ENCODE data around the gene KAT6B.

Gene KAT6B

DNA sequence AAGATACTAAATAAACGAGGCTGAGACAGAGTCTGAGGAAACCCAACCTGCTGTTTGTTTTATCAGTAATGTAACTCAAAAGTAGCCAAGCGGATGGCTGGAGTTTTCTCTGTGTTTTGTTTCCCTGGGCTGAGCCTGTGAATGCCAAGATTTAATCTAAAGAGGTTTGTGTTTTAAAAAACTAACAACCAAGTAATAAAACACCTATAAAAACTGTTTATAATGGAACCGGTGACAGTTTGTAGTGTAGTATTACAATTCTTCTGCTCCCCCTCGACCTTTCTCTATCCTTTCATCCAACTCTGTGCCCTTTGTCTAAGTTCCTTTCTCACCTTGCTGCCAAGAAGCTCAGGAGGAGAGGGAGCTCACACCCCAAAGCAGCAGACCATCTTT is 2.6 kb upstream of the KAT6B start:
- no peak for DNase-seq

DNA sequence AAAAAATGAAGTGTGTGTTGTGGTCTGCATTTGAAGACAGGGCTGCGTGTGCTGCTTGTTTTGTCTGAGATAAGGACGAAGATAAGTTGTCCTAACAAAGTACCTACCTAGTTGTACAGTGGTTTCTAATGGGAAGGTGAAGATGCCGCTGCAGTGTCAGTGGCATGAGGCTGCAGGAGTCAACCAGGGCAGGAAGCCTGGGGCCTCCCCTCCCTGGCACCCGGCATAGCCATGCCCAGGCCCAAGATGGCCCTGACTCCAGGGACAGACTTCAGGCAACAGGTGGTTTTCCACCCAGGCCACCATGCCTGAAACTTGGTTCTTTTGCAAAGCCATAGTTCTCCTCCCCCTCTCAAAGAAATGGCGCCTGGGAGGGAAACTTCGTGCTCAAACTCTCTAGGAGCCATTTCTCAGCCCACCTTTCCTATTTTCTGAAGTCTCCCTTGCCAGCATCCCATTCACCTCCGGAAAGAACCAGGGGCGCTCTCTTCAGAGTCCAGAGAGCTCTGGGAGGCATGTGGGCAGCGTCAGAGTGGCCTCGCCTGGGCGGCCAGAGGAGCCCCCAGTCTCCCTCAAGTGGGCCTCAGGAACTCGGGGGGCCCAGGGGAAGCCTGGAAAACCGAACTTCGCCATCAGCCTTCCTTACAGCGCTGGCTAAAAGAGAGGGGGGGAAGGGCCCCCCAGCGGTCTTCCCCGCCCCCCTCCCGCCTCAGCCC is 2.1 kb upstream of the KAT6B start:
- peak in 11 of 56 donors; percentile 13 to 54 (median 42) for DNase-seq

- DNase-seq = peak in 44 of 56 donors; percentile 30 to 81 (median 60)
Observed at GRCh38 chr10:74824900-74825370, 1.5 kb upstream of the KAT6B start.

DNA sequence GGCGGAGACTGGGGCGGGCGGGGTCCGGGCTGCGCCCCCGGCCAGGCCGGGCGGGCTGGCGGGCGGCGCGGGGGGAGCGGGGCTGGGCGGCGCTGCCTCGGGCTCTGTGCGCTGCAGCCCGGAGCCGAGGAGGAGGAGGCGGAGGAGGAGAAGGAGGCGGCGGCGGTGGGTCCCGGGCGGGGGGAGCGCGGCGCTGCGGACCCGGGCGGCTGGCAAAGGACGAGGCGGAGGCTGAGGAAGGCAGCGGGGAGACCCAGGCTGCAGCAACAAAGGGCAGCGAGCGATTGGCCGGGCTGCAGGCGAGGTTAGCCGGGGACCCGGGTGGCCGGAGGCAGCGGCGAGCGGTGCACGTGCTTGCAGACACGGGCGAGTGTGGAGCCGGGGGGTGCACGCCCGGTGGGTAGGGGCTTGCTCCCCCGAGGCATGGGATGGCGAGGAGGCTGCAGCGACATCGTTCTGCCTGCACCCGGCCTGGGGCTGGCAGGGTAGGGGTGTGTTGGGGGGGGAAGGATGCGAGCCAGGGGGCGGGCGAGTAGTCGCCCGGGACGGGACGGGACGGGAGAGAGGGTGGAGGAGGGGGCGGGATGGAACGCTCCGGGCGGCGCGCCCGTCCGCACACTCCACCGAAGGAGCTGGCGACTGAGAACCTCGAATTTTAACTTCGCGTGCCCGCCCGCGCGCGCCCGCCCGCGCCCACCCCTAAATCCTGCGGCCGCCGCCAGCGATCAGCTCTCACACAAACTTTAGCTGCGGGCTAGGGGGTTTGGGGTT is 844 bp upstream of the KAT6B start:
- DNase-seq = peak in 45 of 56 donors; percentile 39 to 83 (median 72)

DNA sequence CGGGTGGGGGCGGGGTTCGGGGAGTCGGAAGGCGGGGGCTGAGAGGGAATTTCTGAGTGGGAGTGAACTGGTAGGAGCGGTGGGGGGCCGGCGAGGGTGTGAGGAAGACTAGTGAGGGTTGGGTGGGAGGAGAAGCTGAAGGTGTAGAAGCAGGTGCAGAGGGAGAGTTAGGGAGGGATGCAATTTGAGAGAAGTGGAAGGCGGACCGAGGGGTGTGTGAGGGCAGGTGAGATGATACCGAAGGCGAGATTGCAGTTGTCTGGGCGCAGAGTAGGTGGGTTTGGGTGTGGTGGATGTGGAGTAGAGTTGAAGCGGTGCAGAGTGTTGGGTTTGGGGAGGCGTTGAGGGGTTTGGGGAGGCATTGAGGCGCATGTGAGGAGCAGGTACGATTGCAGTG is 643 bp downstream of the KAT6B start:
- DNase-seq = peak in 3 of 56 donors; percentile 61 to 80 (median 65)

DNA sequence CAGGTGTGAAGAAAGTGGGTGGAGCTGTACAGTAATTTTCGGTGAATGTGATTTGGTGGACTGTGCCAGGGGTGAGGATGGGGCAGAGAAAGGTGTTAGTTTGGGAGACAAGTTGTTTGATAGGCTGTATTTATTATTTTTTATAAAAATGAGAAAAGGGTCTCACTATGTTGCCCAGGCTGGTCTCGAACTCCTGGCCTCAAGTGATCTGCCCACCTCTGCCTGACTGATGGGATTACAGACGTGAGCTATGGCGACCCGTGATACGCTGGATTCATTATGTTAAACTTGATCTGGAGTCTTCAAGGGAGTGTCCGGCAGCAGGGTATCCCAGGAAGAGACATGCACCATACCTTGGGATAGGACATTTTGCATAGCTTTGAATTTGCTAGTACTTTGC is 1.3 kb downstream of the KAT6B start:
- DNase-seq = peak in 1 of 56 donors; percentile 4

DNA sequence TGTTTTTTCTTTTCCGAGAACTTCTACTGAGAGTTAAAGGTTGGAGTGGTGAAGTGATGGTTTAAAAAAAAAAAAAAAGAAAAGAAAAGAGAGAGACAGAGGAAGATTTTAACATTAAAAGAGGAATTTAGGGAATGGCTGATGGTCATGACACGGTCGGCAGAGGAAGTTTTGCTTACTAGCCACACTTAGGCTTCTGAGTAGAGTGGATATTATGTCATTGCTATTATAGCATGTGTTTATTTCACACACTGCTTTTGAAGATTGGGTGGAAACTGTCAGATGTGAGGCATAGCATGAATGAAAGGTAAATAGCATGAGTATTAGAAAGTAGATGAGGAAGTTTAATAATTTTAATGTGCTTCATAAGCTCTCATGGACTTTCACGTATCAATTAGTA is 2.5 kb downstream of the KAT6B start:
- DNase-seq = no peak

GRCh38 chr10:74831518-74832120 is 5.2 kb downstream of the KAT6B start:
- no peak for DNase-seq

GRCh38 chr10:74835963-74836362 is 9.6 kb downstream of the KAT6B start:
- no peak for DNase-seq

GRCh38 chr10:74836877-74837276 is 10.5 kb downstream of the KAT6B start:
- DNase-seq = no peak

- no peak for DNase-seq
Observed at GRCh38 chr10:74837743-74838142, 11.3 kb downstream of the KAT6B start.

- no peak for DNase-seq
Observed at GRCh38 chr10:74839708-74840107, 13.3 kb downstream of the KAT6B start.

- no peak for DNase-seq
Observed at GRCh38 chr10:74841265-74841973, 15.0 kb downstream of the KAT6B start.

DNA sequence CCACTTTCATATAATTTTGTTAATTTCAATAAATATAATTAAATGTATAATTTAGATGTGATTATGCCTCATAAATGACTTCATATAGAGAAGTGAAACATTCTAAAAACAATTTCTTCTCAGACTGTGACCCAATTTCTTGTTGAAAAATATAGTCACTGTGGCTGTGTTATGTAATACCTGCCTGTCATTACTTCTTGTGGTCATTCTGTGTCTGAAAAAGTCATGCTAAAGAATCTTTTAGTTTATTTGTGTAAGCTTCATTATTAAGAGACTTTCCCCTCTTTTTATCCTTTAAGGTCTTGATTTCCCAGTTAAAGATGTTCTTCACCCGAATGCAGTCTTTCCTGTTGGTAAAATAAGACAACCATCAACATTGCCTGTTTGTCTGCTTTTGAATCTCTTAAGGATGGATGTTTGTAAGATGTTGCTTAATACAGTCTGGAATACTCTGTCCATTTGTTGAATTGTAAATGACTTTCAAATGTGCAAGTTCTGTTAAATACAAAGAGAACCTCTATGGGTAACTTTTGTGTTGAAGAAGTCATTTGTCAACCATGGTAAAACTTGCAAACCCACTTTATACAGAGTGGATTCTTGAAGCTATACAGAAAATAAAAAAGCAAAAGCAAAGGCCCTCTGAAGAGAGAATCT is 16.0 kb downstream of the KAT6B start:
- DNase-seq = no peak

GRCh38 chr10:74846958-74847357 is 20.6 kb downstream of the KAT6B start:
- no peak for DNase-seq

GRCh38 chr10:74851831-74852230 is 25.4 kb downstream of the KAT6B start:
- no peak for DNase-seq

- no peak for DNase-seq
Observed at GRCh38 chr10:74852381-74852780, 26.0 kb downstream of the KAT6B start.

- DNase-seq = no peak
Observed at GRCh38 chr10:74854610-74855009, 28.2 kb downstream of the KAT6B start.

GRCh38 chr10:74855027-74855426 is 28.6 kb downstream of the KAT6B start:
- DNase-seq = no peak

DNA sequence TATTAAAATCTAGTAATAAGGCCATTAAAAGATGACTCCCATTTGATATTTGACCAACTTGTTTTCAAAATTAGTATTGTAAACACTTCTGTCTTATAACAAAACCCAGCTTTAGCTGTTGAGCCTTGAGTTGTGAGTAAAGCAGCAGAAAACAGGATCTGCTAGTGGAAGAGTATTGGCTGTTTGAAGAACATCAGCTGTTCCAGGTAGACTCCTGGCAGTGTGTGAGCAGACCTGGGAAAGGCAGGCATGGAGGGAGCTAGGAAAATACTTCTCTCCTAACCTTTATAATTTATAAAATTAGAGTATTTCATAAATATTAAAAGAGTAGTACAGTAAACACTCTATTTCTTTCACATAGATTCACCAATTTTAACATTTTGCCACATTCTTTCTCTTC is 29.0 kb downstream of the KAT6B start:
- DNase-seq = no peak

GRCh38 chr10:74856940-74857339 is 30.5 kb downstream of the KAT6B start:
- no peak for DNase-seq

All from nucleus accumbens (tissue), 56 donors.